BJ (cell line): ENCODE data around the gene FOXF1. TPM values are rescaled to one million over a fixed set of nuclear protein-coding genes. Genes with fewer than 3 reads are reported as not detected.

Experiments
- CTCF ChIA-PET: fragments of 350-600 bp; formaldehyde crosslinking; extraction: SDS; loops from one replicate; lab custom pipeline; 2021; ENCODE audit warnings: antibody characterized with exemption, inconsistent platforms; lab: Yijun Ruan, JAX
- POLR2A ChIA-PET: fragments of 300-600 bp; sonication (Branson Sonifier 250); formaldehyde crosslinking; extraction: SDS; loops from one replicate; lab custom pipeline; 2021; ENCODE audit warnings: antibody characterized with exemption; lab: Charles Lee
- DNase-seq: peaks from one replicate; pipeline ENCODE4 v3.0.0-alpha.2; 2011; ENCODE audit warnings: low read depth
- H3K27me3 ChIP-seq: 2 replicates; pipeline ENCODE4 v1.6.0; 2011; ENCODE audit warnings: low read length; ENCODE audit not compliant: control insufficient read depth, insufficient read depth
- H3K36me3 ChIP-seq: 2 replicates; pipeline ENCODE4 v1.5.1; 2011; ENCODE audit warnings: low read length; ENCODE audit not compliant: control insufficient read depth, insufficient read depth
- H3K4me3 ChIP-seq: 2 replicates; pipeline ENCODE4 v1.5.1; 2011; ENCODE audit warnings: low read depth, mild to moderate bottlenecking, control low read depth, low read length
- CTCF ChIP-seq: IDR thresholded peaks from 2 replicates; pipeline ENCODE4 v1.5.1; 2011; ENCODE audit warnings: low read depth, mild to moderate bottlenecking, control low read depth, inconsistent platforms, low read length, moderate library complexity; ENCODE audit not compliant: insufficient read depth
- polyA plus RNA-seq: library from polyadenylated mRNA; depleted of rRNA; stranded (reverse); fragments of >200 nt; gene quantifications from 2 replicates; pipeline ENCODE4 v1.2.3, GENCODE V29; 2011

Gene FOXF1
- polyA plus RNA-seq, 1 experiment = 7.7 TPM

- H3K4me3 ChIP-seq = no peak overlapping the region
- ChIA-PET CTCF (interaction anchor here (1.3 kb wide), 1 partner anchor 459 kb away, joined by 5 read pairs; no protein-coding TSS in a partner anchor), POLR2A (no interaction called here)
- no peak for DNase-seq
- TF ChIP-seq CTCF = no peak
- H3K27me3 ChIP-seq = no peaks in the 10 kb centered on the region
- H3K36me3 ChIP-seq = peaks cover 7% of the 10 kb centered on the region
Observed at GRCh38 chr16:86531641-86532525, 21.6 kb downstream of the FOXF1 start.

GRCh38 chr16:86532526-86532815 is 22.1 kb downstream of the FOXF1 start:
- H3K27me3 ChIP-seq = no peaks in the 10 kb centered on the region
- H3K4me3 ChIP-seq = no peak overlapping the region
- H3K36me3 ChIP-seq = peaks cover 7% of the 10 kb centered on the region
- CTCF ChIA-PET = interaction anchor here (1.3 to 1.4 kb wide), 2 partner anchors 15 to 459 kb away, joined by 5 read pairs; no protein-coding TSS in a partner anchor
- POLR2A ChIA-PET = no interaction called here
- no peak for TF ChIP-seq CTCF
- DNase-seq = no peak

- Histone ChIP-seq H3K36me3 (peaks cover 11% of the 10 kb centered on the region), H3K27me3 (no peaks in the 10 kb centered on the region), H3K4me3 (no peak overlapping the region)
- DNase-seq = no peak
- POLR2A ChIA-PET = no interaction called here
- TF ChIP-seq CTCF = no peak
- CTCF ChIA-PET = interaction anchor here (1.3 to 1.4 kb wide), 2 partner anchors 15 to 460 kb away, joined by 5 read pairs; no protein-coding TSS in a partner anchor
Observed at GRCh38 chr16:86533076-86533475, 22.7 kb downstream of the FOXF1 start.

- no peak for TF ChIP-seq CTCF
- CTCF ChIA-PET = interaction anchor here (1.4 kb wide), 1 partner anchor 16 kb away, joined by 5 read pairs; no protein-coding TSS in a partner anchor
- POLR2A ChIA-PET = no interaction called here
Observed at GRCh38 chr16:86533767-86534351, 23.5 kb downstream of the FOXF1 start.

GRCh38 chr16:86534779-86535615 is 24.7 kb downstream of the FOXF1 start:
- H3K4me3 ChIP-seq = no peak overlapping the region
- POLR2A ChIA-PET = no interaction called here
- H3K36me3 ChIP-seq = peaks cover 20% of the 10 kb centered on the region
- no peak for TF ChIP-seq CTCF
- CTCF ChIA-PET = interaction anchor here (0.5 to 0.9 kb wide), 2 partner anchors 8 to 18 kb away, joined by 3 read pairs; no protein-coding TSS in a partner anchor
- DNase-seq = no peak
- no peaks in the 10 kb centered on the region for H3K27me3 ChIP-seq

More at GRCh38 chr16:86533767-86534351, 23.5 kb downstream of the FOXF1 start:
- no peaks in the 10 kb centered on the region for H3K27me3 ChIP-seq
- no peak for DNase-seq
- H3K4me3 ChIP-seq = no peak overlapping the region
- H3K36me3 ChIP-seq = peaks cover 17% of the 10 kb centered on the region
